Activated T-helper 1 cell treated with anti-CD3 and anti-CD28 coated beads, Interleukin-12 subunit alpha, Interleukin-12 subunit beta, Interleukin-2, Interleukin-4 antibody, amounts not matched to agents 30 ng/mL and 10 ng/mL and 1 ng/mL, durations not matched to agents 14 hours and 24 hours and 36 hours (primary cell): ENCODE data around the gene MTURN. TPM values are rescaled to one million over a fixed set of nuclear protein-coding genes. Genes with fewer than 3 reads are reported as not detected.

Experiments
- DNase-seq: peaks from one replicate; pipeline ENCODE4 v3.0.0; 2021; ENCODE audit warnings: low spot score
- H3K27ac Mint-ChIP-seq: one replicate; pipeline ENCODE4 v1.8.0; 2021; ENCODE audit warnings: mild to moderate bottlenecking, mixed read lengths
- H3K27me3 Mint-ChIP-seq: one replicate; pipeline ENCODE4 v1.8.0; 2022; ENCODE audit warnings: mild to moderate bottlenecking, moderate library complexity, mixed read lengths; ENCODE audit not compliant: insufficient read depth
- H3K36me3 Mint-ChIP-seq: one replicate; pipeline ENCODE4 v1.8.0; 2021; ENCODE audit warnings: low read depth, mixed read lengths
- H3K4me1 Mint-ChIP-seq: one replicate; pipeline ENCODE4 v1.8.0; 2021; ENCODE audit warnings: low read depth, mixed read lengths
- H3K4me3 Mint-ChIP-seq: one replicate; pipeline ENCODE4 v1.8.0; 2021; ENCODE audit warnings: mild to moderate bottlenecking, moderate library complexity, mixed read lengths
- H3K9me3 Mint-ChIP-seq: one replicate; pipeline ENCODE4 v1.8.0; 2021; ENCODE audit warnings: mixed read lengths
- intact Hi-C: fragments of 100-400 bp; cut with micrococcal nuclease; formaldehyde crosslinking; loops from one replicate; pipeline ENCODE4 v1.15.1; 2024
- total RNA-seq: library from RNA; stranded (reverse); gene quantifications from 2 replicates; pipeline ENCODE4 v1.2.3, GENCODE V29; 2022

Gene MTURN
- total RNA-seq, 1 donor from 2014 or later, result 3.9 TPM

GRCh38 chr7:30114536-30115238 is 20.1 kb upstream of the MTURN start:
- Mint-ChIP-seq H3K9me3 (peaks cover 24% of the 10 kb centered on the region), H3K4me1 (peaks cover 5% of the 10 kb centered on the region), H3K36me3 (no peaks in the 10 kb centered on the region), H3K4me3 (no peak overlapping the region), H3K27ac (no peak overlapping the region), H3K27me3 (no peaks in the 10 kb centered on the region)
- DNase-seq, result no peak
- intact Hi-C loops, result no loop called here

GRCh38 chr7:30115709-30116297 is 19.0 kb upstream of the MTURN start:
- no peaks in the 10 kb centered on the region for H3K27me3 Mint-ChIP-seq
- DNase-seq, result no peak
- H3K27ac Mint-ChIP-seq, result no peak overlapping the region
- H3K4me3 Mint-ChIP-seq, result no peak overlapping the region
- peaks cover 5% of the 10 kb centered on the region for H3K4me1 Mint-ChIP-seq
- no peaks in the 10 kb centered on the region for H3K36me3 Mint-ChIP-seq
- peaks cover 24% of the 10 kb centered on the region for H3K9me3 Mint-ChIP-seq
- intact Hi-C loops, result no loop called here

- no peak overlapping the region for H3K4me3 Mint-ChIP-seq
- H3K4me1 Mint-ChIP-seq, result peaks cover 5% of the 10 kb centered on the region
- no peaks in the 10 kb centered on the region for H3K27me3 Mint-ChIP-seq
- no peak for DNase-seq
- H3K9me3 Mint-ChIP-seq, result peaks cover 24% of the 10 kb centered on the region
- H3K36me3 Mint-ChIP-seq, result no peaks in the 10 kb centered on the region
- intact Hi-C loops, result no loop called here
- no peak overlapping the region for H3K27ac Mint-ChIP-seq
Measured at GRCh38 chr7:30116771-30117170, 18.0 kb upstream of the MTURN start.

GRCh38 chr7:30117896-30118295 is 16.9 kb upstream of the MTURN start:
- no peak overlapping the region for H3K27ac Mint-ChIP-seq
- intact Hi-C loops, result no loop called here
- H3K4me1 Mint-ChIP-seq, result peaks cover 5% of the 10 kb centered on the region
- H3K36me3 Mint-ChIP-seq, result no peaks in the 10 kb centered on the region
- peaks cover 17% of the 10 kb centered on the region for H3K9me3 Mint-ChIP-seq
- H3K27me3 Mint-ChIP-seq, result no peaks in the 10 kb centered on the region
- no peak overlapping the region for H3K4me3 Mint-ChIP-seq
- no peak for DNase-seq

GRCh38 chr7:30119890-30120577 is 14.8 kb upstream of the MTURN start:
- intact Hi-C loops, result no loop called here
- Mint-ChIP-seq H3K4me1 (peaks cover under 1% of the 10 kb centered on the region), H3K9me3 (peaks cover 1% of the 10 kb centered on the region), H3K36me3 (no peaks in the 10 kb centered on the region), H3K4me3 (no peak overlapping the region), H3K27ac (no peak overlapping the region), H3K27me3 (peaks cover 2% of the 10 kb centered on the region)
- no peak for DNase-seq

GRCh38 chr7:30133736-30134610 is 813 bp upstream of the MTURN start:
- peaks cover 6% of the 10 kb centered on the region for H3K4me1 Mint-ChIP-seq

GRCh38 chr7:30135301-30136116 is 723 bp downstream of the MTURN start:
- Mint-ChIP-seq H3K27ac (peak overlapping the region; percentile 80), H3K36me3 (no peaks in the 10 kb centered on the region), H3K4me1 (peaks cover 6% of the 10 kb centered on the region), H3K9me3 (no peaks in the 10 kb centered on the region), H3K4me3 (peak overlapping the region; percentile 89), H3K27me3 (peaks cover 17% of the 10 kb centered on the region)
- DNase-seq, result peak; percentile 30
- intact Hi-C loops, result loop anchor here (1.0 to 2.0 kb wide), 5 partner anchors 25 to 343 kb away; partner anchors contain the start of genes NOD1, PLEKHA8 and ZNRF2

More at GRCh38 chr7:30133736-30134610, 813 bp upstream of the MTURN start:
- H3K27ac Mint-ChIP-seq, result peak overlapping the region; percentile 64
- peaks cover 19% of the 10 kb centered on the region for H3K27me3 Mint-ChIP-seq
- H3K36me3 Mint-ChIP-seq, result no peaks in the 10 kb centered on the region
- no peak for DNase-seq
- peak overlapping the region; percentile 81 for H3K4me3 Mint-ChIP-seq
- intact Hi-C loops, result loop anchor here (1.0 to 2.0 kb wide), 3 partner anchors 345 to 460 kb away; partner anchors contain the start of genes GARS1 and NOD1
- no peaks in the 10 kb centered on the region for H3K9me3 Mint-ChIP-seq

GRCh38 chr7:30136117-30136731 is 1.4 kb downstream of the MTURN start:
- peaks cover 11% of the 10 kb centered on the region for H3K27me3 Mint-ChIP-seq
- intact Hi-C loops, result no loop called here
- no peaks in the 10 kb centered on the region for H3K36me3 Mint-ChIP-seq
- H3K27ac Mint-ChIP-seq, result peak overlapping the region; percentile 80
- no peaks in the 10 kb centered on the region for H3K9me3 Mint-ChIP-seq
- peak overlapping the region; percentile 89 for H3K4me3 Mint-ChIP-seq
- H3K4me1 Mint-ChIP-seq, result peaks cover 6% of the 10 kb centered on the region
- DNase-seq, result no peak

GRCh38 chr7:30136743-30137485 is 2.1 kb downstream of the MTURN start:
- H3K27ac Mint-ChIP-seq, result no peak overlapping the region
- peaks cover 6% of the 10 kb centered on the region for H3K4me1 Mint-ChIP-seq
- peaks cover 11% of the 10 kb centered on the region for H3K27me3 Mint-ChIP-seq
- no peaks in the 10 kb centered on the region for H3K36me3 Mint-ChIP-seq
- no peak for DNase-seq
- intact Hi-C loops, result no loop called here
- H3K4me3 Mint-ChIP-seq, result peak overlapping the region; percentile 89
- H3K9me3 Mint-ChIP-seq, result no peaks in the 10 kb centered on the region

- DNase-seq, result no peak
- Mint-ChIP-seq H3K4me1 (no peaks in the 10 kb centered on the region), H3K9me3 (no peaks in the 10 kb centered on the region), H3K36me3 (no peaks in the 10 kb centered on the region), H3K27ac (no peak overlapping the region), H3K4me3 (no peak overlapping the region), H3K27me3 (peaks cover 3% of the 10 kb centered on the region)
- intact Hi-C loops, result no loop called here
Measured at GRCh38 chr7:30139836-30140384, 5.1 kb downstream of the MTURN start.

GRCh38 chr7:30140456-30140855 is 5.7 kb downstream of the MTURN start:
- intact Hi-C loops, result no loop called here
- H3K36me3 Mint-ChIP-seq, result no peaks in the 10 kb centered on the region
- peaks cover 3% of the 10 kb centered on the region for H3K27me3 Mint-ChIP-seq
- no peaks in the 10 kb centered on the region for H3K4me1 Mint-ChIP-seq
- H3K9me3 Mint-ChIP-seq, result no peaks in the 10 kb centered on the region
- DNase-seq, result no peak
- no peak overlapping the region for H3K4me3 Mint-ChIP-seq
- H3K27ac Mint-ChIP-seq, result no peak overlapping the region
